GM23338 (cell line): ENCODE measurements around the gene SEZ6L. TPM values are rescaled to one million over a fixed set of nuclear protein-coding genes. Genes with fewer than 3 reads are reported as not detected.

Experiments used
- ATAC-seq: fragments of 200-7000 bp; cut with Tn5 transposase; 3 replicates; pipeline ENCODE4 v1.9.1; 2020
- DNase-seq: peaks from one replicate; pipeline ENCODE4 v3.0.0-alpha.2; 2015; ENCODE audit warnings: low spot score
- H2AFZ ChIP-seq: fragments of 200-600 bp; sonication (generic); 2 replicates; pipeline ENCODE4 v1.8.0; 2016; ENCODE audit warnings: antibody characterized with exemption, mild to moderate bottlenecking, moderate library complexity
- H3F3A ChIP-seq: fragments of 200-600 bp; sonication (generic); replicated peaks from 2 replicates; pipeline ENCODE4 v1.8.0; 2017; ENCODE audit warnings: antibody characterized with exemption, mixed run types, low read depth
- H3K27ac ChIP-seq: fragments of 200-600 bp; sonication (generic); 2 replicates; pipeline ENCODE4 v1.6.1; 2016; ENCODE audit warnings: low read depth
- H3K27me3 ChIP-seq: fragments of 200-600 bp; sonication (generic); 2 replicates; pipeline ENCODE4 v1.8.0; 2016; ENCODE audit warnings: mild to moderate bottlenecking, mixed run types, moderate library complexity; ENCODE audit not compliant: insufficient read depth
- H3K36me3 ChIP-seq: fragments of 200-600 bp; sonication (generic); 2 replicates; pipeline ENCODE4 v1.8.0; 2016; ENCODE audit warnings: mild to moderate bottlenecking; ENCODE audit not compliant: insufficient read depth
- H3K4me1 ChIP-seq: fragments of 200-600 bp; sonication (generic); 2 replicates; pipeline ENCODE4 v1.8.0; 2016; ENCODE audit warnings: mild to moderate bottlenecking, moderate library complexity; ENCODE audit not compliant: insufficient read depth
- H3K4me2 ChIP-seq: fragments of 200-600 bp; sonication (generic); 2 replicates; pipeline ENCODE4 v1.7.1; 2017; ENCODE audit warnings: mixed run types
- H3K4me3 ChIP-seq: fragments of 200-600 bp; sonication (generic); 2 replicates; pipeline ENCODE4 v1.6.1; 2016; ENCODE audit warnings: mixed run types
- H3K79me2 ChIP-seq: fragments of 200-600 bp; sonication (generic); replicated peaks from 2 replicates; pipeline ENCODE4 v1.8.0; 2017; ENCODE audit warnings: mild to moderate bottlenecking; ENCODE audit not compliant: insufficient read depth
- H3K9me2 ChIP-seq: fragments of 200-600 bp; sonication (generic); 2 replicates; pipeline ENCODE4 v1.8.0; 2017; ENCODE audit not compliant: insufficient read depth
- H4K20me1 ChIP-seq: fragments of 200-600 bp; sonication (generic); replicated peaks from 2 replicates; pipeline ENCODE4 v1.8.0; 2017; ENCODE audit warnings: mild to moderate bottlenecking; ENCODE audit not compliant: insufficient read depth
- H3K27ac Mint-ChIP-seq: 2 replicates; pipeline ENCODE4 v1.8.0; 2020; ENCODE audit warnings: inconsistent platforms, mild to moderate bottlenecking, moderate library complexity, mixed read lengths
- H3K27me3 Mint-ChIP-seq: 3 replicates; pipeline ENCODE4 v1.8.0; 2022; ENCODE audit warnings: low read depth, mild to moderate bottlenecking, moderate library complexity, mixed read lengths, inconsistent platforms; ENCODE audit not compliant: insufficient read depth, poor library complexity
- H3K36me3 Mint-ChIP-seq: 3 replicates; pipeline ENCODE4 v1.8.0; 2021; ENCODE audit warnings: low read depth, mild to moderate bottlenecking, inconsistent platforms, moderate library complexity, mixed read lengths
- H3K4me1 Mint-ChIP-seq: 3 replicates; pipeline ENCODE4 v1.8.0; 2020; ENCODE audit warnings: mild to moderate bottlenecking, inconsistent platforms, mixed read lengths
- H3K4me3 Mint-ChIP-seq: 3 replicates; pipeline ENCODE4 v1.8.0; 2021; ENCODE audit warnings: moderate library complexity, mild to moderate bottlenecking, inconsistent platforms, mixed read lengths
- H3K9me3 Mint-ChIP-seq: 3 replicates; pipeline ENCODE4 v1.8.0; 2020; ENCODE audit warnings: moderate library complexity, mild to moderate bottlenecking, inconsistent platforms, mixed read lengths
- CREB1 ChIP-seq: fragments of 250-450 bp; sonication (Bioruptor Pico); IDR thresholded peaks from 2 replicates; pipeline ENCODE4 v1.5.0; 2020; ENCODE audit warnings: low read depth, mild to moderate bottlenecking, moderate library complexity
- CTCF ChIP-seq, 2 experiments: fragments of 200-600 bp in 1 of 2; sonication (generic) in 1 of 2; conservative IDR thresholded peaks; 2 replicates each; pipeline versions ENCODE4 v1.5.1 to v1.6.1; 2016 to 2017; ENCODE audit warnings: antibody characterized with exemption in 2 of 2, low read depth in 2 of 2, mild to moderate bottlenecking in 2 of 2, moderate library complexity in 1 of 2
- ETS1 ChIP-seq: IDR thresholded peaks from 2 replicates; pipeline ENCODE4 v1.6.1; 2016; ENCODE audit warnings: antibody characterized with exemption
- EZH2 ChIP-seq: fragments of 200-600 bp; sonication (generic); IDR thresholded peaks from one replicate; pipeline ENCODE4 v1.8.0; 2017; ENCODE audit warnings: antibody characterized with exemption, mild to moderate bottlenecking, low read depth; ENCODE audit not compliant: unreplicated experiment
- EZH2phosphoT487 ChIP-seq: fragments of 200-600 bp; sonication (generic); IDR thresholded peaks from one replicate; pipeline ENCODE4 v1.8.1; 2018; ENCODE audit warnings: antibody characterized with exemption; ENCODE audit not compliant: unreplicated experiment
- JUNB ChIP-seq: IDR thresholded peaks from one replicate; pipeline ENCODE4 v1.6.1; 2016; ENCODE audit warnings: antibody characterized with exemption; ENCODE audit not compliant: unreplicated experiment
- NANOG ChIP-seq: IDR thresholded peaks from 2 replicates; pipeline ENCODE4 v1.6.1; 2016; ENCODE audit warnings: antibody characterized with exemption, borderline replicate concordance
- ZNF114 ChIP-seq: fragments of 250-450 bp; sonication (Bioruptor Pico); IDR thresholded peaks from 2 replicates; pipeline ENCODE4 v1.5.0; 2020; ENCODE audit warnings: mild to moderate bottlenecking, moderate library complexity
- ZNF331 ChIP-seq: fragments of 250-450 bp; sonication (Bioruptor Pico); IDR thresholded peaks from 2 replicates; pipeline ENCODE4 v1.5.0; 2020; ENCODE audit warnings: low read depth, mild to moderate bottlenecking, moderate library complexity
- ZNF462 ChIP-seq: fragments of 250-450 bp; sonication (Bioruptor Pico); IDR thresholded peaks from 2 replicates; pipeline ENCODE4 v1.5.0; 2020; ENCODE audit warnings: mild to moderate bottlenecking, moderate library complexity
- polyA plus RNA-seq: library from polyadenylated mRNA; unstranded; fragments of >200 nt; fragmentation: Nextera tagmentation; extraction: Ambion mirVana; gene quantifications from 2 replicates; pipeline ENCODE4 v1.2.1, GENCODE V29; 2016
- total RNA-seq: library from RNA; depleted of rRNA; stranded (reverse); fragments of >200 nt; shearing (Covaris generic); gene quantifications from 2 replicates; pipeline ENCODE4 v1.2.3, GENCODE V29; 2014

SEZ6L gene
- total and polyA plus RNA-seq, 2 experiments from 2014 or later, result 0.13 to 0.24 TPM

- no peaks in the 10 kb centered on the region for H3K4me1 Mint-ChIP-seq
- TF ChIP-seq JUNB (no peak), CREB1 (no peak), ZNF331 (CRISPR knock-in tag) (no peak), NANOG (no peak), CTCF (conservative IDR thresholded peaks at IDR 0.05; ENCODE audit: low read depth in 2 of 2) (no peak), EZH2phosphoT487 (no peak), EZH2 (no peak), ZNF462 (CRISPR knock-in tag) (no peak), ZNF114 (CRISPR knock-in tag) (no peak), ETS1 (no peak)
- ATAC-seq, result no peak
These were observed 179.7 kb downstream of the SEZ6L start for GRCh38 chr22:26348810-26349526.

More at GRCh38 chr22:26348810-26349526, 179.7 kb downstream of the SEZ6L start:
- Mint-ChIP-seq H3K4me3 (no peak overlapping the region), H3K27me3 (peaks cover 1% of the 10 kb centered on the region), H3K27ac (no peak overlapping the region), H3K9me3 (no peaks in the 10 kb centered on the region; the same call in 2 of the 3 replicates), H3K36me3 (no peaks in the 10 kb centered on the region)
- Histone ChIP-seq H3K4me3 (no peak overlapping the region), H3K4me1 (no peaks in the 10 kb centered on the region), H3K4me2 (no peak overlapping the region), H3F3A (no peaks in the 10 kb centered on the region), H3K36me3 (no peaks in the 10 kb centered on the region), H3K27me3 (no peaks in the 10 kb centered on the region), H2AFZ (no peak overlapping the region), H3K9me2 (no peaks in the 10 kb centered on the region), H3K79me2 (no peaks in the 10 kb centered on the region), H3K27ac (no peak overlapping the region), H4K20me1 (peaks cover 4% of the 10 kb centered on the region; the same call in 1 of the 2 replicates)
- no peak for DNase-seq
